GM21526 (cell line): ENCODE results near the gene ZFR2.
"Not testable (repeated sequence)": the region's sequence is repeated elsewhere in the genome, so short reads cannot be mapped to it uniquely, and the experiment has no call there.

Source experiments
- ATAC-seq: cut with Tn5 transposase; IDR thresholded peaks from one replicate; pipeline ENCODE4 v1.9.1; 2021; ENCODE audit warnings: moderate library complexity; ENCODE audit not compliant: unreplicated experiment, low FRiP score

ZFR2 gene

DNA sequence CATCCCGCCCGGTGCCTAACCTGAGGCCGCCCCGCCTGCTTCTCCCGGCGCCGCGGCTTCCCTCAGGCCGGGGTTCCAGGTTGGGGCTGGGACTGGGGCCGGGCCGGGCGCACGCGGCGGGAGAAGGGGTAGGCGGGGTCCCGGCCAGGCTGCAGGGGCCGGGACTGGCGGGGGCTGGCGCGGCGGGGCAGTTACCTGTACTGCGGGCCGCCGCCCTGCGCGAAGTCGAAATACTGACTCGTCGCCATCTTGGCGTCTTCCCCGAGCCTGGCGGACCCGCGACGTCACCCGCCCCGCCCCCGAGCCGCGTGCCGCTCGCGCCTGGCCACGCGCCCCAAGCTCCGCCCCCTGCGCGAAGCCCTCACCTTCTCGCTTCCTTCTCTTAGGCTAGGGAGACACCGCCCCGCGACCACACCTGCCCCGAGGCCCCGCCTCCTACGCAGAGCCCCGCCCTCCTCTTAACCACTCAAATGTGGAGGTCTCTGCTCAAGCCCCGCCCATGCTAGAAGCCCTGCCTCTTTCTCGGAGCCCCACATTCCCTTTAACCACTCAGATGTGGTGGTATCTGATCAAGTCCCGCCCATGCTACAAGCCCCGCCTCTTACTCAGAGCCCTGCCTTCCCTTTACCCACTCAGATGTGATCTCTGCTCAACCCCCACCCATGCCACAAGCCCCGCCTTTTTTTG lies at the start of gene ZFR2:
Gene ZFR2, minus strand, starts transcription at position 269 of the 687 bp plus-strand sequence. Its CDS starts 21 bp downstream, at position 248.
- ATAC-seq, result no peak

DNA sequence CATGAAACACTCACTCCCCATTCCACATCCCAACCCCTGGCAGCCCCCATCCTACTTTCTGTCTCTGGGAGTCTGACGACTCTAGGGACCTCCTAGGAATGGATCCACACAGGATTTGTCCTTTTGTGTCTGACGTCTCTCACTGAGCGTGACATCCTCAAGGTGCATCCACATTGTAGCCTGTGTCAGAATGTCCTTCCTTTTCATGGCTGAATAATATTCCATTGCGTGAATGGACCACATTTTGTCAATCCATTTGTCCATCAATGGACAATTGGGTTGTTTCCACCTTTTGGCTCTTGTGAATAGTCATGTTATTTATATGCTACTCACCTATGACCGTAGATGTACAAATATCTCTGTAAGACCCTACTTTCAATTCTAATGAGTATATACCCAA lies 47.2 kb upstream of the ZFR2 start:
- no peak for ATAC-seq

DNA sequence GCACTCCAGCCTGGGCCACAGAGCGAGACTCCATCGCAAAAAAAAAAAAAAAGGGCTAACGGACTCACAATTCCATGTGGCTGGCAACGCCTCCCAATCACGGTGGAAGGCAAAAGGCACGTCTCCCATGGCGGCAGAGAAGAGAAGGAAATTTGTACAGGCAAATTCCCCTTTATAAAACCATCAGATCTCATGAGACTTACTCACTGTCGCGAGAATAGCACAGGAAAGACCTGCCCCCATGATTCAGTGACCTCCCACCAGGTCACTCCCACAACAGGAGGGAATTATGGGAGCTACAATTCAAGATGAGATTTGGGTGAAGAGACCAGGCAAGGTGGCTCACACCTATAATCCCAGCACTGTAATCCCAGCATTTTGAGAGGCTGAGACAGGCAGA lies 45.4 kb upstream of the ZFR2 start:
- no peak for ATAC-seq

DNA sequence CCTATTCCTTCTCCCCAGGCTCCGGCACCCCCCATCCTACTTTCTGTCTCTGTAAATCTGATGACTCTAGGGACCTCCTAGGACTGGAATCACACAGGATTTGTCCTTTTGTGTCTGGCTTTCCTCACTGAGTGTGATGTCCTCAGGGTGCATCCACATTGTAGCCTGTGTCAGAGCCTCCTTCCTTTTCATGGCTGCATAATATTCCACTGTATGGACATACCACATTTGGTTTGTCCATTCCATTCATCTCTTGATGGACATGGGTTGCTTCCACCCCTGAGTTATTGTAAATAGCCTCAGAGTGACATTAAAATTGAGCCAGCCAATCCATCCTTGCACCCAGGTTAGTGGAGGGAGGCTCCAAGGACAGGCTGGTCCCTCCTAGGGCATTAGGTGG lies 41.3 kb upstream of the ZFR2 start:
- no peak for ATAC-seq

DNA sequence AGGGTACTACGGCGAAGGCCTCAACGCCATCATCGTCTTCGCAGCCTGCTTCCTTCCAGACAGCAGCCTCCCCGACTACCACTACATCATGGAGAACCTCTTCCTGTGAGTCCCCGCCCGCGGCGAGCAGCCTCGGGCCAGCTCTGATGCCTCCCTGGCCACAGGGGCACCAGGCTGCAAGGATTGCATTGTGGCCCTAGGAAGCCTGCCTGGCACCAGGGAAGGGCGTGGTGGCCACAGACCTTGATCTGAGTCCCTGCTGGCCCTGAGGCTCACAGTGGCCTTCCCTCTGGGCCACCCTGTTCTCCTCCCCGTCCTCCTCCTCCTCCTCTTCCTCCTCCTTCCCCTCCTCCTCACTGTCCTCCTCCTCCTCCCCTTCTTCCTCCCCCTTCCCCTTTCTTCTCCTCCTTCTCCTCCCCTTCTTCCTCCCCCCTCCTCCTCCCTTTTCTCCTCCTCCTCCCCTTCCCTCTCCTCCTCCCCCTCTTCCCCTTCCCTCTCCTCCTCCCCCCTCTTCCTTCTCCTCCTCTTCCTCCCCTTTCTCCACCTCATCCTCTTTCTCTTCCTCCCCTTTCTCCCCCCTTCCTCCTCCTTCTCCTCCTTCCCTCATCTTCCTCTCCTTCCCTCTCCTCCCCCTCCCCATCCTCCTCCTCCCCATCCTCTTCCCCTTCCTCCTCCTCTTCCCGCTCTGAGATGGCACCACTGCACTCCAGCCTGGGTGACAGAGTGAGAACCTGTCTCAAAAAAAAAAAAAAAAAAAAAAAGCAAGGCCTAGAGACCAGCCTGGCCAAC lies 39.6 kb upstream of the ZFR2 start:
- ATAC-seq, result no peak

DNA sequence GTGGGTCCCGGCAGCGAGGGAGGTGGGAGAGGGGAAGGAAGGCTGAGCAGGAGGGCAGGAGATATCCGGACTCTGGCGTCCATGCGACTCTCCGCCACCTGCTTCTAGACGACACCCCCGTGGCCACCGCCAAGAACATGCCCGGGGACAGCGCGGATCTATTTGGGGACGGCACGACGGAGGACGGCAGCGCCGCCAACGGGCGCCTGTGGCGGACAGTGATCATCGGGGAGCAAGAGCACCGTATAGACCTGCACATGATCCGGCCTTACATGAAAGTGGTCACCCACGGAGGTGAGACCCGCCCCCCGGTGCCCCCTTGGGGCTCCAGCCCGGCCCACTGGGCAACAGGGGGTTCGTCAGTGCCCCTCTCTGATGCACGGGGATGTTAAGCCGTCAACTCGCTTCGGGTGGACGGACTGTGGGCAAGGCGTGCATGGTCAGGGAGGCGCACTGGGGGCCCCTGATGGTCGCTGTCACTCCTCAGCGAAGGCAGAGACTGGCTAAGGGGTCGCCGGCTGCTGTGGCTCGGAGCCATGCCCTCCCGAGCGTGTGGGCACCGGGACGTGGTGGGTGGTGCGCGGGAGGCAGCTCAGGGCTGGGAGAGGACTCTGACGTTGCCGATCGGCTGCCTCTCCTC lies 38.9 kb upstream of the ZFR2 start:
- ATAC-seq, result no peak

DNA sequence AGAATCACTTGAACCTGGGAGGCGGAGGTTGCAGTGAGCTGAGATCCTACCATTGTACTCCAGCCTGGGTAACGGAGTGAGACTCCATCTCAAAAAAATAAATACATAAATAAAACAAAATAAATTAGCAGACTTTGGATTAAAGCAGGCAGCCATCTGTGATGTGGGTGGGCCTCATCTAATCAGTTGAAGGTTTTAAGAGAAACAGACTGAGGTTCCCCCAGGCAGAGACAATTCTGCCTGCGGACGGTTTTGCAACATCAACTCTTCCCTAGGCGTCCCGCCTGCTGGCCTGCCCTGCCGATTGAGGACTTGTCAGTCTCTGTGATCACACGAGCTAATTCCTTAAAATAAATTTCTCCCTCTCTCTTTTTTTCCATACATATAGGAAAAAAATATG lies 35.4 kb upstream of the ZFR2 start:
- ATAC-seq, result no peak

DNA sequence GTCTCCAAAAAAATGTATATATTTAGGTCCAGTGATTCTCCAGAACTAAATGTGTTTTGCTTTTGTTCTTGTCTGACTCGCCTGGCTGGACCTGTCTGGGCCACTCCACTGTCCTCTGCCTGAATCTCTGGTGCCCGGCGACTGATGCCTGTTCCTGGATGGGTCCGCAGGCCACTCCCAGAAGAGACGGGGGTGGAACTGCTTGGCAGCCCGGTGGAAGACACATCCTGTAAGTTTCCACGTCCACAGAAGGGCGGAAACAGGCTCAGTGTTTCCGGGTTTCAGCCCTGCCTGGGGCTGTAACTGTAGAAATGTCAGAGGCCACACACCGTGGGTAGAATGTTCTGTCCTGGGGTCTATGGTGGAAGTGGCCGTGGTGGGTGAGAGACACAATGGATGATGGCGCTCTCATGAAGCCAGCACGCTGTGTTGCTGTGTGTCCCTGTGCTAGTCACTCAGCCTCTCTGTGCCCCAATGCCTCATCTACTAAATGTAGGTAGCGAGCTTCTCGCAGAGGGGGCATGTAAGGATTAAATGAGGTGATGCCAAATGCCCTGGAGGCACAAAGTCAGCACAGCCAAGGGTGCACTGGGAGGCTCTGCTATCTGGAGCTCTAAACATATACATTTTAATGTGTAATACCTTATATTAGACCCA lies 33.6 kb upstream of the ZFR2 start:
- ATAC-seq, result no peak

DNA sequence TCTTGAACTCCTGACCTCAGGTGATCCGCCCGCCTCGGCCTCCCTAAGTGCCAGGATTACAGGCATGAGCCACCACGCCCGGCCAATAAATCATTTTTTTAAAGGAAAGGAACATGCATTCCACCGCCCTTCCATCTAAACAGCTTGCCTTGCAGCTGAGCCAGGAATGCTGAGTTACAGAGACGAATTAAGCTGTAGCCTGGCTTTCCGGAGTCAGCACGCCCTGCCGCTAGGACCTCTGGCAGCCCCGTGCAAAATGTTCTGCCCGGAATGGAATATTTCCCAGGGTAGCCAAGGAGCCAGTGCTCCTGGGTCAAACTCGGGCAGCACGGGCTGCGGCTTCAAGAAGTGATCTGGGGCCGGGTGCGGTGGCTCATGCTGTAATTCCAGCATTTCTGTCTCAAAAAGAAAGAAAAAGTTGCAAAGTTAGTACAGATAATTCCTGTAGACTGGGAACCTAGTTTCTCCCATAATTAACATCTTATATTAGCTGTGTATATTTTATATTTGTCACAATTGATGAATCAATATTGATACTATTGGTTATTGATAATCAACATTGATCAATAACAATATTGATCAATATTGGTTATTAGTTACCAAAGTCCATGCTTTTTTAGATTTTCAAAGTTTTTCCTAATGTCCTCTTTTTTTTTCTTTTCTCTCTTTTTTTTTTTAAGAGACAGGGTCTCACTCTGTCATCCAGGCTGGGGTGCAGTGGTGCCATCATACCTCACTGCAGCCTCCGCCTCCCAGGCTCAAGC lies 30.9 kb upstream of the ZFR2 start:
- no peak for ATAC-seq

DNA sequence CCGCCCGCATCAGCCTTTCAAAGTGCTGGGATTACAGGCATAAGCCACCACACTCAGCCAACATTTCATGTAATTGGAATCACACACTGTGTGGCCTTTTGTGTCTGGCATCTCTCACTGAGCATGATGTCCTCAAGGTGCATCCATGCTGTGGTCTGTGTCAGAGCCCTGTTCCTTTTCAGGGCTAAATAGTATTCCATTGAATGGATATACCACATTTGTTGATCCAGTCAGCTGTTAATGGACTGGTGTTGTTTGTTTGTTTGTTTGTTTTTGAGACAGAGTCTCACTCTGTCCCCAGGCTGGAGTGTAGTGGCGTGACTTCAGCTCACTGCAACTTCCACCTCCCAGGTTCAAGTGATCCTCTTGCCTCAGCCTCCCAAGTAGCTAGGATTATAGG lies 29.6 kb upstream of the ZFR2 start:
- ATAC-seq, result no peak

DNA sequence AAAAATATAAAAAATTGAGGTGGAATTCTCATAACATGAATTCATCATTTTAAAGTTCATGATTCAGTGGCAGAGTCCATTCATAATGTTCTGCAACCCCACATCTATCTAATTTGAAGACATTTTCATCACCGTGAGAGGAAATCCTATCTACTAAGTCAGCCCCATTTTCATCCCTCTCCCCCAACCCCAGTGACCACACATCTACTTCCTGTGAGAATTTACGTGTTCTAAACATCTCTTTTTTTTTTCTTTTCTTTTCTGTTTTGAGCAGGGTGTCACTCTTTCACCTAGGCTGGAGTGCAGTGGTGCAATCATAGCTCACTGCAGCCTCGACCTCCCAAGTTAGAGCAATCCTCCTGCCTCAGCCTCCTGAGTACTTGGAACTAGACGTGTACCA lies 29.1 kb upstream of the ZFR2 start:
- ATAC-seq, result no peak

DNA sequence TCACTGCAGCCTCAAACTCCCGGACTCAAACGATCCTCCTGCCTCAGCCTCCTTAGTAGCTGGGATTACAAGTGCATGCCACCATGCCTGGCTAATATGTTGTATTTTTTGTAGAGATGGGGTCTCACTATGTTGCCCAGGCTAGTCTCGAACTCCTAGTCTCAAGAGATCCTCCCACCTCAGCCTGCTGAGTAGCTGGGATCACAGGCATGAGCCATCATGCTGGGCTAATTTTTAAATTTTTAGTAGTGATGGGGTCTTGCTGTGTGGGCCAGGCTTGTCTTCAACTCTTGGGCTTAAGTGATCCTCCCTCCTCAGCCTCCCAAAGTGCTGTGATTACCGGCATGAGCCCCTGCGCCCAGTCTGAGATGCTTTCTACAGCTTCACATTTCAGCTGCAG lies 26.9 kb upstream of the ZFR2 start:
- no peak for ATAC-seq

DNA sequence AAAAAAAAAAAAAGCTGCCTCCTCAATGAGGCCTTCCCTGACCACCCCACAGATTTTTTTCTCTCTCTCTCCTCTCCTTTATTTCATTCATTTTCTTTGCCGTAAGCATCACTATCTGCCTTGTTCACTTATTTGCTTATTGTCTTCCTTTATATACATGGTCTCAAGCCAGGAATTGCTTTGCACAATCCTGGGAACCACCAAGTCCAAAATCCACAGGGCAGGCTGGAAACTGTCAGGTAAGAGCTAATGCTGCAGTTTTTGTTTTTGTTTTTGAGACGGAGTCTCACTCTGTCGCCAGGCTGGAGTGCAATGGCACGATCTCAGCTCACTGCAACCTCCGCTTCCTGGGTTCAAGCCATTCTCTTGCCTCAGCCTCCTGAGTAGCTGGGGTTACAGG lies 26.1 kb upstream of the ZFR2 start:
- ATAC-seq, result not testable (repeated sequence)

DNA sequence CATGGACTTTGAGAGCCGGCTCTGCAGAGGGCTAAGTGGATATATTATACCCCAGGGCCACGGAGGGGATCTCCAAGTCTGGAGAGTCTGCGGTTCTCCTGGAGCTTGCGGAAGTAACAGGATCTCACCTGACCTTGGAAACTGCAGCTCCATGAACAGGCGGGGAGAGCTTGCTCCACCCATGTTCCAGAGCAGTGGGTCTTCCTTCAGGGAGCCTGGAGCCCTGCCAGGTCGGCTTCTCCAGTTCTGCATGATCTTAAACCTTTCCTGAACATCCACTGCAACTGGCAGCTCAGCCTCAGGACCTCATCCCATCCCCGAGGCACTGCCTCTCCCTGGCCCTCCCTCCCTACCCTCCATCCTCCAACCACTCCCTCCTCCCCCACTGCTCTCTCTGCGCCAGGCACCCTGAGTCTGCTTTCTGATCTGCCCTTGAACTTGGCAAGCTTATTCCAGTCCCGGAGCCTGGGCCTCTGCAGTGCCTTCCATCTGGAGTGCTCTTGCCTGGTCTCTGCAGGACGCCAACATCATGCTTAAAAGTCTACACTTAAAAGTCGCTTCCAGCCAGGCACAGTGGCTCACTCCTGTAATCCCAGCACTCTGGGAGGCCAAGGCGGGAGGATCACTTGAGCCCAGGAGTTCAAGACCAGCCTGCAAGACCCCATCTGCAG lies 24.8 kb upstream of the ZFR2 start:
- ATAC-seq, result no peak

DNA sequence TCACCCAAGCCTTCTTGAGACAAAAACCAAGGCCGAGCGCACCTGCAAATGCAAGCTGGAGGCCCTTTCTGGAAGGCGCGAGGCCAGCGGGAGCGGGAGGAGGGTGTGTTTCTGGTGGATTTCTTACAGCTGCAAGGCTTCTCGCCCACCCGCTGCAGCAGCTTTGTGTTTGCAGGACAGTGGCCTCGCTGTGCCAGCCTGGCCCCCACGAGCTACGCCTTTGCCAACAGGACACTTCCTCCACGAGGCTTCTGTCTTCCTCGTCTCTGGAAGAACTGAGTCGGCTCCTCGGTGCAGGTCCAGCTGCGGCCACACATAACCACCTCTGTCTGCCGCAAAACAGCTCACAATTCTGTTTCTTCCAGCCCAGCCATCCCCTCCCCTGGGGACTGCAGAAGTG lies 21.8 kb upstream of the ZFR2 start:
- ATAC-seq, result no peak

DNA sequence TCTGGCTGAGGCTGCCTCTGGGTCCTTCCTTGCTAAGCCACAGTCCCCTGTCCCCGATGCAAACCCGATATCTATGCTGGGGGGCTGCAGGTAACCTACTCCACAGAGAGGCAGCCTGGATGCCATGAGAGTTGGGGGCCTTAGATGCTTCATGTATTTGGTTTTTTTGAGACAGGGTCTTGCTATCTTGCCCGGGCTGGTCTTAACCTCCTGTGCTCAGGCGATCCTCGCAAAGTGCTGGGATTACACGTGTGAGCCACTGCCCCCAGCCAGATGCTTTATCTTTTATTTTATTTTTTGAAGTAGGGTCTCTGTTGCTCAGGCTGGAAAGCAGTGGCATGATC lies 13.2 kb upstream of the ZFR2 start:
- no peak for ATAC-seq

DNA sequence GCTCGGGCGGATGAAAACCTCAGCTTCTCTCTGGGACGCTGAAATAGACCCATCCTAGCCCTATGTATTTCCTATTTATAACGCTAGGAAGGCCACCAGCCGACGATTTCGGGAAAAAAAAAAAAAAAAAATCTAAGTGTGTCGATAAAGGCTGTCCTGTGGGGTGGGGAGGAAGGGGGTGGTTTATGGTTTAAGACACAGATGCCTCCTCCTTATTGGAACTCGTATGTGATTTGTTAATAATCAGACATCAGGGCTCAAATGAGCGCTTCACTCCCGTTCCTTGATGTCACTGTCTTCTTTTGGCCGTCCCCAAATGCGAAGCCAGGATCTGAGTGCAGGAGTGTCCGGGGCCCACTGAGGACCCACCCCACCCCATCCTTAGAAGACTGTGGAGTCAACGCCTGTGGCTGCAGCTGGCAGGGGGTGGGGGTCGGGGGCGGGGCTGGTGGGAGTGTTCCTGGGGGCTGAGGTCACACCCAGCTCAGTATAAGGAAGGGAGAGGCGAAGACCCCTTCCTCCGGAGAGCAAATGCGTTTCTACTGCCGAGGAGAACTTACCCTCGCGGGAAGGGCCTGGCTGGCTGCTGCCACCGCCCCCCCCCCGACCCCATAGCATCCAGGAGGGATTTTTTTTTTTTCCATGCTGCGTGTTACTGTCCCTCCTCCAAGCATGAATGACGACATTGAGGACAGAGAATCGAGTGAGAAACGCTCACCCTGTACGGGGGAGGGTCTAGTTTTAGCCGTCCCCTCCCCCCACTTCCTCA lies 12.6 kb upstream of the ZFR2 start:
- no peak for ATAC-seq

DNA sequence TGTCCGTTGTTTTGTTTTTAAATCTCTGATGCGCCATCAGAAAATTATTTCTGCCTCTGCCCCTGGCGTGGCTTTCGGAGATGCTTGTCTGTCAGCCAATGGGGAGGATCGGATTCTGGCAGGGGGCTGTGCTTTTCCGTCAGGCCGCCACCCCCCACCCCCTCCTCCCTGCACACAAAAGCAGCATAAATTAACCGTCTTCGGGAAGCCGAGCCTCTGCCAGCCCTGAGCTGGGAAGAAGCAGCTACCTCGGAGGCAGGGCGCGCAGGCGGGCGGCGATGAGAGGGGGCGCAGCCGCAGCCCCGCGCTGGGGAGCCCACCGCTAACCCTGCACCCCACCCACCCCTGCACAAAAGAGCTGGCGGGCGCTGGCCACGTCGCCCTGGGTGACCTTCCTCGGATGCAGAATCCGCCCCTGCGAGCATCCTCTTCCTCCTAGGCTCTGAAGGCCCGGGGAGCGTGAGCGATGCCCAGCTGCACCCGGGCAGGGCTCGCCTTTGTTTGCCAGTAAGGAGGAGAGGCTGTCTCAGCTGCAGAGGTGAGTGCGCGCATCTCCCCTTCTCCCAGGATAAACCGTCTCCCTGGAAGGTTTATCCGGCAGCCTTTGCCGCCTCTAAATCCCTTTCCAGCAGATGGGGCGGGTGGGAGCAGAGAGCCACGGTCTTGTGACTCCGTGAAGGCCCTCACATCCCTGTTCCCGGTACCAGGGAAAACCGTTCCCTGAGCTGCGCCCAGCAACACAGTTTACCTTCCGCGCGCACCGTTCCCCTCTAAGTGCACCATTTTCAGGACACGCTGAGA lies 11.8 kb upstream of the ZFR2 start, which contains the start of gene ATCAY:
Gene ATCAY, plus strand, starts transcription at position 215 of the 801 bp plus-strand sequence. CDS start 5,083 bp downstream, outside the sequence.
- no peak for ATAC-seq
